K562 (cell line): ENCODE data around the gene GRHL3.

Experiments
- ESRRA ChIP-seq: fragments of 450-650 bp; IDR thresholded peaks from 2 replicates; pipeline ENCODE4 v1.6.1; 2014; ENCODE audit warnings: low read depth, mild to moderate bottlenecking, moderate library complexity, borderline replicate concordance
- MYBL2 ChIP-seq, 2 experiments: fragments of 450-650 bp in 1 of 2; sonication (generic) in 1 of 2; formaldehyde crosslinking in 1 of 2; IDR thresholded peaks; 2 replicates each; pipeline versions ENCODE4 v1.6.1 to v1.8.1; 2017 to 2022; ENCODE audit warnings: borderline replicate concordance in 1 of 2, inconsistent platforms in 1 of 2, low read depth in 1 of 2, mild to moderate bottlenecking in 1 of 2, missing genetic modification reagents in 1 of 2, moderate library complexity in 1 of 2
- TF ChIP-seq, protein P1 (sequence below), 2 experiments: fragments of 200-800 bp in 1 of 2; sonication (Bioruptor generic) in 1 of 2; sonication (generic) in 1 of 2; formaldehyde crosslinking in 1 of 2; IDR thresholded peaks in 1 of 2; conservative IDR thresholded peaks in 1 of 2; 2 replicates each; pipeline versions ENCODE4 v1.5.0 to v1.6.1; 2016 to 2020; ENCODE audit warnings: missing compliant biosample characterization in 1 of 2, missing genetic modification characterization in 1 of 2, missing genetic modification reagents in 1 of 2

DNA sequence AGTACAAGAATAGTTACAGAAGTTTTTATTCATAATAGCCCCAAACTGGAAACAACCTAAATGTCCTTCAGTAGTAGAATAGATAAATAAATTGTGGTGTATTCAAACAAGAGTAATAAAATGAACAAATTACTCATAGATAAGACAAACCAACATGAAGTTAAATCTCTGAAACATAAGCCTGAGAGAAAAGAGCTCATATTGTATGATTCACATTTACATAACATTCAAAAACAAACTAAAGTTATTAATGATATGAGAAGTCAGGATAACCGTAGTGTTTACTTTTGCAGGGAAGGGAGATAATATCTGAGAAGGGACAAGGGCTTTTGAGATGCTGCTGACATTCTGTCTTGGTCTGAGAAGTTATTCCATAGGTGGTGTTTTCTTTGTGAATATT, 80.9 kb downstream of the GRHL3 start:
- no peak for TF ChIP-seq ESRRA
- TF ChIP-seq MYBL2 (IDR thresholded peaks at IDR 0.05; ENCODE audit: low read depth): no peak
- TF ChIP-seq MYBL2 (CRISPR knock-in tag; IDR thresholded peaks at IDR 0.05; ENCODE audit: borderline replicate concordance): no peak
- TF ChIP-seq, protein P1, sequence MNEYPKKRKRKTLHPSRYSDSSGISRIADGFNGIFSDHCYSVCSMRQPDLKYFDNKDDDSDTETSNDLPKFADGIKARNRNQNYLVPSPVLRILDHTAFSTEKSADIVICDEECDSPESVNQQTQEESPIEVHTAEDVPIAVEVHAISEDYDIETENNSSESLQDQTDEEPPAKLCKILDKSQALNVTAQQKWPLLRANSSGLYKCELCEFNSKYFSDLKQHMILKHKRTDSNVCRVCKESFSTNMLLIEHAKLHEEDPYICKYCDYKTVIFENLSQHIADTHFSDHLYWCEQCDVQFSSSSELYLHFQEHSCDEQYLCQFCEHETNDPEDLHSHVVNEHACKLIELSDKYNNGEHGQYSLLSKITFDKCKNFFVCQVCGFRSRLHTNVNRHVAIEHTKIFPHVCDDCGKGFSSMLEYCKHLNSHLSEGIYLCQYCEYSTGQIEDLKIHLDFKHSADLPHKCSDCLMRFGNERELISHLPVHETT (CRISPR knock-in tag; conservative IDR thresholded peaks at IDR 0.05 in 1 of 2, IDR thresholded peaks at IDR 0.05 in 1 of 2): no peak
